ENCODE results near the gene TMEM38A.

GRCh38 chr19:16736709-16737108, 75.8 kb downstream of the TMEM38A start:
- TF ChIP-seq CTCF (IDR thresholded peaks at IDR 0.05) (no peak), POLR2A (IDR thresholded peaks at IDR 0.05) (no peak)
